ENCODE data around the gene SNX9.

Gene SNX9

DNA sequence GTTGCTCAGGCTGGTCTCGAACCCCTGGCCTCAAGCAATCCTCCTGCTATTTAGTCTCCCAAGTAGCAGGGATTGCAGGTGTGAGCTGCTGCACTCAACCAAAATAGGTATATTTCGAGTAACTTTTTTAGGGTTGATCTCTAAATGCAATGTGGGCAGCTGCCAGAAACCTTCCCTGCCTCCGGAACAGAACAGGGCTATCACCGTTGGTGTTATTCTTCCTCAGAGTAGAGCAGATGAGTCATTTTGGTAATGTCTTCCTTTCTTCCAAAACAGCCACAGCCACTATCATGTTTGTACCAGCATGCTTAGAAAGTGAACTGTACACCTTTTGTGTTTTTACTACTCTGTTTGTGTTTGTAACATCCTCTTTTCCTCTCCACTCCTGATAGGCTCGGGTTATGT, 44.1 kb downstream of the SNX9 start:
- TF ChIP-seq, protein P1, sequence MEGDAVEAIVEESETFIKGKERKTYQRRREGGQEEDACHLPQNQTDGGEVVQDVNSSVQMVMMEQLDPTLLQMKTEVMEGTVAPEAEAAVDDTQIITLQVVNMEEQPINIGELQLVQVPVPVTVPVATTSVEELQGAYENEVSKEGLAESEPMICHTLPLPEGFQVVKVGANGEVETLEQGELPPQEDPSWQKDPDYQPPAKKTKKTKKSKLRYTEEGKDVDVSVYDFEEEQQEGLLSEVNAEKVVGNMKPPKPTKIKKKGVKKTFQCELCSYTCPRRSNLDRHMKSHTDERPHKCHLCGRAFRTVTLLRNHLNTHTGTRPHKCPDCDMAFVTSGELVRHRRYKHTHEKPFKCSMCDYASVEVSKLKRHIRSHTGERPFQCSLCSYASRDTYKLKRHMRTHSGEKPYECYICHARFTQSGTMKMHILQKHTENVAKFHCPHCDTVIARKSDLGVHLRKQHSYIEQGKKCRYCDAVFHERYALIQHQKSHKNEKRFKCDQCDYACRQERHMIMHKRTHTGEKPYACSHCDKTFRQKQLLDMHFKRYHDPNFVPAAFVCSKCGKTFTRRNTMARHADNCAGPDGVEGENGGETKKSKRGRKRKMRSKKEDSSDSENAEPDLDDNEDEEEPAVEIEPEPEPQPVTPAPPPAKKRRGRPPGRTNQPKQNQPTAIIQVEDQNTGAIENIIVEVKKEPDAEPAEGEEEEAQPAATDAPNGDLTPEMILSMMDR (IDR thresholded peaks at IDR 0.05; ENCODE audit: insufficient read depth, low read length, poor library complexity, severe bottlenecking): no peak
- Histone ChIP-seq H3K27me3 (replicated peaks; ENCODE audit: control insufficient read depth, insufficient read depth, low read length) (no peaks in the 10 kb centered on the region), H3K4me3 (replicated peaks; ENCODE audit: low read depth, low read length) (no peak overlapping the region), H3K36me3 (ENCODE audit: control insufficient read depth, insufficient read depth, low read length) (peaks cover 10% of the 10 kb centered on the region)
- DNase-seq (ENCODE audit: extremely low read depth, insufficient read length): no peak

DNA sequence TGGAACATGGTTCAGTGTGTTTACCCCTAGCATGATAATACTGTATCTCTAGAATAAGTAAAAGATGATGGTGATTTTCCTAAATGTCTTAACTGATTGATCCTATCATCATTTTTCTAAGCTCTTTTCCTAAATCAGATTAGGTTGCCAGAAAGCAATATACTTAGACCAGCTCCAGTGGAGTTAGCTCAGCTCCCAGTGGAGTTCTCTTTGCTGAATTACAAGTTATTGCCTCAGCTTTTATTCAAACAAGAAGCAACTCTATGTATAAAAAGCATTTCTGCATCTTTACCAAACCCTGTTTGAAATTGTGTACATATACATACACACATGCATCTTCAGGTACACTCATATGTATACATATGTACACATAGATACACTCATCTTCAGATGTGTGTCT, 44.9 kb downstream of the SNX9 start:
- TF ChIP-seq, protein P1 (IDR thresholded peaks at IDR 0.05; ENCODE audit: insufficient read depth, low read length, poor library complexity, severe bottlenecking): no peak
- no peak overlapping the region for H3K4me3 ChIP-seq (replicated peaks; ENCODE audit: low read depth, low read length)
- H3K27me3 ChIP-seq (replicated peaks; ENCODE audit: control insufficient read depth, insufficient read depth, low read length): no peaks in the 10 kb centered on the region
- peaks cover 10% of the 10 kb centered on the region for H3K36me3 ChIP-seq (ENCODE audit: control insufficient read depth, insufficient read depth, low read length)
- DNase-seq (ENCODE audit: extremely low read depth, insufficient read length): no peak

DNA sequence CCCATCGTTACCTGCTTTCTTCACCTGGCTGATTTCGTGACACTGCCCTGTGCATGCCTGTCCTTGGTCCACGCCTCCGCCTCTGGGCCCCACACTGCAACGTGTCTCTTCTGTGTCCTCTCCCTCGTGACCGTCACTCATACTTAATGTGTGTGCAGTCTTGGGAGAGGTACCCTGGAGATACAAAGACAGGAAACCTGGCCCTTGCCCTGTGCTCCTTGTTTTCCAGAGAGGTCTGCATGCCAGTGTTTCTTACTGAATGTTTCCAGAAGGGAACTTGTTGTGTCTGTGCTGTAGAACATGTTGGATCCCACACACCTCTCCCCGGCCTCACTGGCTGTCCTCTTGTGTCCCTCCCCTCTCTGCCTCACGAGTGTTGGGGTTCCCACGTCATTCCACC, 45.8 kb downstream of the SNX9 start:
- H3K36me3 ChIP-seq (ENCODE audit: control insufficient read depth, insufficient read depth, low read length): peaks cover 10% of the 10 kb centered on the region
- no peak overlapping the region for H3K4me3 ChIP-seq (replicated peaks; ENCODE audit: low read depth, low read length)
- no peak for DNase-seq (ENCODE audit: extremely low read depth, insufficient read length)
- TF ChIP-seq, protein P1 (IDR thresholded peaks at IDR 0.05; ENCODE audit: insufficient read depth, low read length, poor library complexity, severe bottlenecking): no peak
- H3K27me3 ChIP-seq (replicated peaks; ENCODE audit: control insufficient read depth, insufficient read depth, low read length): no peaks in the 10 kb centered on the region

DNA sequence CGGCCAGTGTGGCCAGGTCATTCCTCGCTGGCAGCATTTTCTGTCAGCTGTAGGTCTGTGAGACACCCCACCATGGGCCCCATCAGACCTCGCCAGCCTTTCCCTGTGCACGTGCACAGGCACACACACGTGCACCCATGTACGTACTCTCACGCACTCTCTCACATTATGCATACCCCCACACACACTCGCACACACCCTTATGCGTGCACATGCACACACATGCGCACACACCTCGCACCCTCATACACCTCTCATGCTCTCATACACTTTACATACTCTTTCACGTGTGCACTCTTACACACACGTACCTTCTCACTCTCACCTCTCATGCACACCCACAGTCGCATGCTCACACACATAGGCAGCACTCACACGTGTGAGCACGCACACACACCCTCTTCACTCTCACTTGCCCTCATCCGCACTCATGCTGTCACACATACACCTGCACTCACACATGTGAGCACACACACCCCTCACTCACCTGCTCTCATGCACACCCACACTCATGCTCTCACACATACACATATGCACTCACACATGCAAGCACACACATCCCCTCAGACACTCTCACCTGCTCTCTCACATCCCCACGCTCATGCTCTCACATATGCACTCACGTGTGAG, 46.7 kb downstream of the SNX9 start:
- Histone ChIP-seq H3K4me3 (replicated peaks; ENCODE audit: low read depth, low read length) (no peak overlapping the region), H3K36me3 (ENCODE audit: control insufficient read depth, insufficient read depth, low read length) (peaks cover 12% of the 10 kb centered on the region), H3K27me3 (replicated peaks; ENCODE audit: control insufficient read depth, insufficient read depth, low read length) (no peaks in the 10 kb centered on the region)
- no peak for DNase-seq (ENCODE audit: extremely low read depth, insufficient read length)
- TF ChIP-seq, protein P1 (IDR thresholded peaks at IDR 0.05; ENCODE audit: insufficient read depth, low read length, poor library complexity, severe bottlenecking): no peak

DNA sequence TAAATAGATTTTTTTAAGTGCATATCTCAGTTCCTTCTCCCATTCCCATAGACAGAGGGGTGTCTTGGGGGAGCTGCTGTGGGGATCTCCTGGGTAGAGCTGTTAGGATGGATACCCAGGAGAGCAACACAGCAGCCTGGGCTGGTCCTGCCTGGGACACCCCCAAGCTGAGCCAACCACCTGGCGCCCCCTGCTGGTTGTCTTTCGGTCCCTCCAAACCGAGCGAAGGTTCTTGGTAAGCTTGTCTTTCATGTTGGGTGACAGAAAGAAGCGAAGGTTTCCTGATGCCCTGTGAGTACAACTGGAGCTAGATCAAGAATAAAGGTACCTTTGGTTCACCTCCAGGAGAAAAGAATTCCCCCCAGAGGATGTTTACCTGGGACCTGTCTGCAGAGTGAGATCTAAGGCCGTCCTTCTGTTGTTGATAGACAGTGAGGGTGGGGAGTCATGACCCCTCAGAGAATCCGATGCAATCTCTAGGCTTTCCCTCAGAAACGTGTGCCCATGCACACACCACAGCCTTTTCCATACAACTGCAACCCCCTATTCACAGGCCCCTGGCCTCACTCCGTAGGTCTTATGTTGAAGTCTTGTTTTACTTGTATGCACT, 50.8 kb downstream of the SNX9 start:
- no peaks in the 10 kb centered on the region for H3K27me3 ChIP-seq (replicated peaks; ENCODE audit: control insufficient read depth, insufficient read depth, low read length)
- TF ChIP-seq, protein P1 (IDR thresholded peaks at IDR 0.05; ENCODE audit: insufficient read depth, low read length, poor library complexity, severe bottlenecking): peak; percentile 90
- H3K36me3 ChIP-seq (ENCODE audit: control insufficient read depth, insufficient read depth, low read length): peaks cover 12% of the 10 kb centered on the region
- DNase-seq (ENCODE audit: extremely low read depth, insufficient read length): peak; percentile 54
- H3K4me3 ChIP-seq (replicated peaks; ENCODE audit: low read depth, low read length): no peak overlapping the region
